Transverse colon (tissue), 4 donors: ENCODE results near the gene TOPORS.

Source experiments
- EP300 ChIP-seq: sonication (generic); formaldehyde crosslinking; IDR thresholded peaks from one replicate; pipeline ENCODE4 v1.6.1; 2017; ENCODE audit warnings: antibody characterized with exemption, low read depth
- POLR2A ChIP-seq: fragments of 450-650 bp; IDR thresholded peaks from one replicate; pipeline ENCODE4 v1.6.1; 2016; ENCODE audit warnings: antibody characterized with exemption, mild to moderate bottlenecking, moderate library complexity
- POLR2AphosphoS5 ChIP-seq, 3 donors: sonication (generic); formaldehyde crosslinking; IDR thresholded peaks; one replicate each; pipeline ENCODE4 v1.6.1; 2016; ENCODE audit warnings: antibody characterized with exemption in 3 of 3
- TF ChIP-seq, protein P1 (sequence below), 5 experiments: fragments of 200-600 bp in 3 of 5; fragments of 450-650 bp in 2 of 5; sonication (generic) in 3 of 5; IDR thresholded peaks; 1 replicate in 2 of 5; 2 replicates in 3 of 5; pipeline ENCODE4 v1.5.1; 2016 to 2017; ENCODE audit warnings: antibody characterized with exemption in 5 of 5, inconsistent platforms in 3 of 5, mild to moderate bottlenecking in 2 of 5, moderate library complexity in 1 of 5

DNA sequence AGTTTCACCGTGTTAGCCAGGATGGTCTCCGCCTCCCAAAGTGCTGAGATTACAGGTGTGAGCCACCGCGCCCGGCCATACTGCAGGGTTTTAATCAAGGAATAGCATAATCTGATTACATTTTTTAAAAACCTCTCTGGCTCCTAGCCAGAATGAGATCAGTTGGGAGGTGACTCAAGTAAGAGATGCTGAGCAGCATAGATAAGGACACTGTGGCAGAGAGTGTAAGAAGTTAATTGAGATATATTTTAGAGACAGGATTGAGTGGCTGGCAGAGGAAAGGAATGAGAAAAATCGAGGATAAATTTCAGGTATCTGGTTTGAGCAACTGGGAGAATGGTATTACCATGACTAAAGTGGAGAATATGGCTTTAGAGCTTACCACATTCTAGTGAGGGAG lies 19.1 kb downstream of the TOPORS start:
- TF ChIP-seq, protein P1, sequence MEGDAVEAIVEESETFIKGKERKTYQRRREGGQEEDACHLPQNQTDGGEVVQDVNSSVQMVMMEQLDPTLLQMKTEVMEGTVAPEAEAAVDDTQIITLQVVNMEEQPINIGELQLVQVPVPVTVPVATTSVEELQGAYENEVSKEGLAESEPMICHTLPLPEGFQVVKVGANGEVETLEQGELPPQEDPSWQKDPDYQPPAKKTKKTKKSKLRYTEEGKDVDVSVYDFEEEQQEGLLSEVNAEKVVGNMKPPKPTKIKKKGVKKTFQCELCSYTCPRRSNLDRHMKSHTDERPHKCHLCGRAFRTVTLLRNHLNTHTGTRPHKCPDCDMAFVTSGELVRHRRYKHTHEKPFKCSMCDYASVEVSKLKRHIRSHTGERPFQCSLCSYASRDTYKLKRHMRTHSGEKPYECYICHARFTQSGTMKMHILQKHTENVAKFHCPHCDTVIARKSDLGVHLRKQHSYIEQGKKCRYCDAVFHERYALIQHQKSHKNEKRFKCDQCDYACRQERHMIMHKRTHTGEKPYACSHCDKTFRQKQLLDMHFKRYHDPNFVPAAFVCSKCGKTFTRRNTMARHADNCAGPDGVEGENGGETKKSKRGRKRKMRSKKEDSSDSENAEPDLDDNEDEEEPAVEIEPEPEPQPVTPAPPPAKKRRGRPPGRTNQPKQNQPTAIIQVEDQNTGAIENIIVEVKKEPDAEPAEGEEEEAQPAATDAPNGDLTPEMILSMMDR (IDR thresholded peaks at IDR 0.05): no peak
- TF ChIP-seq POLR2A (no peak), POLR2AphosphoS5 (IDR thresholded peaks at IDR 0.05) (no peak), EP300 (no peak)
